ENCODE data around the gene UBAC2.
"Not testable (repeated sequence)": the region's sequence is repeated elsewhere in the genome, so short reads cannot be mapped to it uniquely, and the experiment has no call there.

The UBAC2 gene

GRCh38 chr13:99185606-99186005 is 15.0 kb upstream of the UBAC2 start:
- DNase-seq (ENCODE audit: low spot score): no peak

GRCh38 chr13:99190147-99190985 is 10.3 kb upstream of the UBAC2 start:
- DNase-seq (ENCODE audit: low spot score): no peak

- DNase-seq (ENCODE audit: low spot score): no peak
These were observed 9.2 kb upstream of the UBAC2 start for GRCh38 chr13:99191336-99191899.

DNA sequence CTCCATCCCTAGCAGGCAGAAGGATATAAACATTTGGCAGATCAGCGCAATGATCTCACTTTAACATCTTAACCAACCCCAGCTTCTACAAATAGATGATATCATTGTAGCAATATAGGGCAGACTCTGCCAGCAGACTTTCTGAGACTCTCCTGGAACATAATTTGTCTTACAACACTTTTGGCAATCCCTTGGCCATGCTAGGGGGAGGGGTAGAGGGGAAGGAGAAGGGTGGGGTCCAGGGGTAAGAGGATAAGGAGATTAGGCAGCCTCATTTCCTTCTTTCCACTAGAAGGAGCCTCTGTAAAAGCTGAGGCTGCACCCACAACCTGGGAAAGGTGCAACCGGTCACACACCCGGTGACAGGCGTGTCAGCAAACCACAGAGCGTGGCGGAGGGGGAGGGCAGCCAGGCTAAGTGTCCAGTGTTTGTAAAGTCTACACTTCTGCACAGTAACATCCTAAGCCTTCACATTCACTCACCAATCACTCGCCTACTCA is 8.7 kb upstream of the UBAC2 start:
- no peak for DNase-seq (ENCODE audit: low spot score)

GRCh38 chr13:99192480-99192879 is 8.2 kb upstream of the UBAC2 start:
- no peak for DNase-seq (ENCODE audit: low spot score)

GRCh38 chr13:99193152-99193551 is 7.5 kb upstream of the UBAC2 start:
- DNase-seq (ENCODE audit: low spot score): no peak

DNA sequence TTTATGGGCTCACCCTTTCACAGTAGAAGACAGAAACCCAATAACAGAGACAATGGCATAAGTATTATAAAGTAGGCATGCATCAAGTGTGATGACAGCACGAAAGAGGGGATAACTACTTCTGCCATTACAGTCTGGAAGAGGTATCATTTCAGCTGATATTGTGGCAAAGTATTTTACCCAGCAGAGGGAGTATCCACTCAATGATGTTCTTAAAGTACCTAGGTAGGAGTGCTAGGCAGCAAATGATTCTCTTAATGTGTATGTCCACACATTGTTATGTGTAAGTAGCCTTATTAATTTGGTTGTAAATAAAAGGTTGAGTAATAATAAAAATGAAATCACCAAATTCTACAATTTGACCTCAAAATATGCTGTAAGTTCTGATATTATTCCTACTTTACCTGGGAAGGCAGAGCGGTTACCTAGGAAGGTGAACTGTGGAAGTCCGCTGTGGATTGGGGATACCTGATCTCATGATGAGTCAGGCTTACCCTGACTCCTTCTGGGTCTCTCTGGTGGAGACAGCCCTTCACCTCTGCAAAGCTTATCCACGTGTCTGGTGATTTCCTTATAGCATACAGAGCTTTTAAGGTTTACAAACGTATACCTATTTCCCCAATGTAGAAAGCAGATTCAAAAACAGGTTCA is 4.1 kb upstream of the UBAC2 start:
- no peak for DNase-seq (ENCODE audit: low spot score)

GRCh38 chr13:99197117-99197651 is 3.5 kb upstream of the UBAC2 start:
- DNase-seq (ENCODE audit: low spot score): no peak

DNA sequence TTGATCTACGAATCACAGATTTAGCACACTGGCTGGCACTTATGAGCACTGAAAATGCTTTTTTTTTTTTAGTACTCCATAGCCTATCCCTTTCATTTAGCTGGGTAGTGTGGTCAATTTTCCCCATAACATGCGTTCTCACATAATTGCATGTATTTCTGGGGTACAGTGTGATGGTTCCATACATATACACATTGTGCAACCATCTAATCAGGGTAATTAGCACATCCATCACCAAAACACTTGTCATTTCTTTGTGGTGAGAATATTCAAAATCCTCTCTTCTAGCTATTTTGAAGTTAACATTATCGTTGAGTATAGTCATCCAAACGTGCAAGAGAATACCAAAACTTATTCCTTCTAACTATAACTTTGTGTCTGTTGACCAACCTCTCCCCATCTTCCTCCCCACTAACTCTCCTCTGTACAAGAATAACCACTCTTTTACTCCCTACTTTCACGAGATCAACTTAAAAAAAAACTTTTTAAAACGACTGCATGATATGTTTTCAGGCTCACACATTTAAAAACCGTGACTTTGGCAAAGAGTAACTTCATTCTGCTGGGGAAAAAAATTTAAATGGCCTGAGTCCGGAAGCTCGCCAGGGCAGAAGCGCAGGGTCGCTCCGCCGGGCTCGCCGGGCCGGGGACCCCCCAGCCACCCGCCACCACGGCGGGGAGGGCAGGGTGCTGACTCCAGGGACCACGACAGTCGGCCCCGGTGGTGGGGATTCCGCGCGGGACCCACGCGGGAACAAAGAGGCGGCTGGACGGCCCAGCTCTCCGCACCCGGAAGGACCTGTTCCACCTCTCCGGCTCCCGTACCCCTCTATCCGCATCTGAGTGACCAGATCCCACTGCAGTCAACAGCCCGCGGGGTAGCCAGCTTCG is 868 bp upstream of the UBAC2 start:
- no peak for DNase-seq (ENCODE audit: low spot score)

GRCh38 chr13:99203601-99204579 is 3.2 kb downstream of the UBAC2 start:
- no peak for DNase-seq (ENCODE audit: low spot score)

GRCh38 chr13:99205621-99206220 is 5.1 kb downstream of the UBAC2 start:
- no peak for DNase-seq (ENCODE audit: low spot score)

GRCh38 chr13:99206226-99206625 is 5.6 kb downstream of the UBAC2 start:
- DNase-seq (ENCODE audit: low spot score): no peak

- DNase-seq (ENCODE audit: low spot score): no peak
These were observed 6.2 kb downstream of the UBAC2 start for GRCh38 chr13:99206873-99207272.

GRCh38 chr13:99207511-99207910 is 6.9 kb downstream of the UBAC2 start:
- no peak for DNase-seq (ENCODE audit: low spot score)

- no peak for DNase-seq (ENCODE audit: low spot score)
These were observed 7.5 kb downstream of the UBAC2 start for GRCh38 chr13:99208185-99208584.

DNA sequence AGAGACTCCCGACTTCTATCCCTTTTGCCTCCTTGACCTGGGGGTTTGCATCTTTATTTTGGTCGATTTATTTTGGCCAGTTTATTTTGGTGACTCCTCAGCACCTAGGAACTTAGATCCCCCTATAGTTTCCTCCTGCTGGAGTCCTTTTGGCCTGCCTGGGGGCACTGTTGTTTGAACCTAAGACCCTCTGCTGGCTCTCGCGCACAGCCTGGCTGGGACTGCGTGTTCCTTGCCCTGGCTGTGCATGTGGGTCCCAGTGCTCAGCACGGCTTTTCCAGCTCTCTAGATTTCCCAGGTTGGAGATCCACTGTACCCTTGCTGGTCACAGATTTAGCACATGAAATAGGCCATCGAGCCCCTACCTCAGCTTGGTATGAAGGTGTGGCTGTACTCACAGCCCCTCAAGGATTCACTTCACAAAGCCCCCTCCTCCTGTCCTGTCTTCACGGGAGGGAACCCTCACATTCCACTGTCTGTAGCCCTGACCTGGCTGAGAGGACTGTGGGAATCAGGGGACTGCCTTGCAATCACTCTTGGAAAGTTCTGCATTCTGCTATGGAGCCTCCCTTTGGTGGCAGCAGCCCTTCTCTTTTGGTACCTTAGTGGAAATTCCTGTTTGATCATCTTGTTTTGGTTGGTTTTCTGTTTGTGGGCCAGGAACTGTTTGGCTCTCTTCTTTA is 8.3 kb downstream of the UBAC2 start:
- DNase-seq (ENCODE audit: low spot score): no peak

GRCh38 chr13:99210627-99211026 is 10.0 kb downstream of the UBAC2 start:
- not testable (repeated sequence) for DNase-seq (ENCODE audit: low spot score)

GRCh38 chr13:99211421-99212035 is 10.9 kb downstream of the UBAC2 start:
- DNase-seq (ENCODE audit: low spot score): no peak

- DNase-seq (ENCODE audit: low spot score): no peak
These were observed 13.6 kb downstream of the UBAC2 start for GRCh38 chr13:99214232-99214631.
